Breast epithelium (tissue), 4 donors: ENCODE data around the gene WDR43. TPM values are rescaled to one million over a fixed set of nuclear protein-coding genes. Genes with fewer than 3 reads are reported as not detected.
A peak's percentile ranks its signal among the peaks of the same experiment; 100 is the strongest.

Experiments
- DNase-seq, 2 donors: peaks; one replicate each; pipeline ENCODE4 v3.0.0-alpha.2; 2019; ENCODE audit warnings: low spot score in 2 of 2
- H3K27ac ChIP-seq, 2 donors: fragments of 200-600 bp; sonication (generic) in 1 of 2; one replicate each; pipeline ENCODE4 v1.5.1; 2016 to 2019; ENCODE audit warnings: mild to moderate bottlenecking in 1 of 2
- H3K27me3 ChIP-seq, 2 donors: fragments of 200-600 bp; sonication (generic) in 1 of 2; one replicate each; pipeline versions ENCODE4 v1.5.1 to v1.6.0; 2017 to 2019; ENCODE audit warnings: control low read depth in 1 of 2, mild to moderate bottlenecking in 1 of 2
- H3K36me3 ChIP-seq: fragments of 200-600 bp; one replicate; pipeline ENCODE4 v1.5.1; 2019
- H3K4me1 ChIP-seq, 2 donors: fragments of 200-600 bp; sonication (generic); one replicate each; pipeline ENCODE4 v1.5.1; 2016 to 2019; ENCODE audit warnings: control low read depth in 1 of 2
- H3K4me3 ChIP-seq, 3 donors: fragments of 200-600 bp; sonication (generic); 1 replicate in 2 of 3; 2 replicates in 1 of 3; pipeline ENCODE4 v1.5.1; 2016 to 2019; ENCODE audit warnings: mild to moderate bottlenecking in 3 of 3, moderate library complexity in 2 of 3
- H3K9me3 ChIP-seq, 2 donors: fragments of 200-600 bp; sonication (generic) in 1 of 2; one replicate each; pipeline ENCODE4 v1.5.1; 2016 to 2019; ENCODE audit warnings: control low read depth in 1 of 2
- CTCF ChIP-seq, 3 donors: fragments of 450-650 bp; IDR thresholded peaks; one replicate each; pipeline ENCODE4 v1.5.1; 2016 to 2017; ENCODE audit warnings: antibody characterized with exemption in 3 of 3, mild to moderate bottlenecking in 3 of 3, moderate library complexity in 3 of 3
- POLR2A ChIP-seq: fragments of 450-650 bp; IDR thresholded peaks from one replicate; pipeline ENCODE4 v1.6.1; 2016; ENCODE audit warnings: antibody characterized with exemption, mild to moderate bottlenecking, moderate library complexity
- POLR2AphosphoS5 ChIP-seq, 3 donors: sonication (generic); formaldehyde crosslinking; IDR thresholded peaks; one replicate each; pipeline ENCODE4 v1.6.1; 2017; ENCODE audit warnings: antibody characterized with exemption in 3 of 3
- intact Hi-C: fragments of 100-400 bp; cut with DNase I; formaldehyde crosslinking; loops from one replicate; pipeline ENCODE4 v1.15.1; 2023; ENCODE audit warnings: low total_unique reads
- total RNA-seq, 3 donors: library from RNA; depleted of rRNA; stranded (reverse); fragments of >200 nt; gene quantifications; one replicate each; pipeline ENCODE4 v1.1.0, GENCODE V29; 2016

WDR43 gene
- total RNA-seq, 3 donors from 2014 or later = 55.1 to 67.8 (median 64.5) TPM

GRCh38 chr2:28981620-28982376, 87.3 kb downstream of the WDR43 start:
- H3K36me3 ChIP-seq = no peaks in the 10 kb centered on the region
- peak overlapping the region in 1 of 2 donors; percentile 23 for H3K27ac ChIP-seq
- H3K27me3 ChIP-seq = no peaks in the 10 kb centered on the region
- no peak for TF ChIP-seq POLR2A
- no peak for TF ChIP-seq POLR2AphosphoS5 (IDR thresholded peaks at IDR 0.05)
- TF ChIP-seq CTCF (IDR thresholded peaks at IDR 0.05) = no peak
- no peak for DNase-seq
- H3K4me3 ChIP-seq = no peak overlapping the region
- H3K9me3 ChIP-seq = no peaks in the 10 kb centered on the region
- peaks cover 0 to 9% of the 10 kb centered on the region in 2 donors for H3K4me1 ChIP-seq
- intact Hi-C loops = no loop called here

- Histone ChIP-seq H3K4me1 (peaks cover 0 to 9% of the 10 kb centered on the region in 2 donors), H3K36me3 (no peaks in the 10 kb centered on the region), H3K27me3 (no peaks in the 10 kb centered on the region), H3K4me3 (no peak overlapping the region), H3K9me3 (no peaks in the 10 kb centered on the region), H3K27ac (no peak overlapping the region)
- no peak for TF ChIP-seq POLR2A
- no peak for DNase-seq
- intact Hi-C loops = no loop called here
Measured at GRCh38 chr2:28982381-28982950, 88.0 kb downstream of the WDR43 start.

GRCh38 chr2:28986429-28986828, 92.0 kb downstream of the WDR43 start:
- no peak for DNase-seq
- Histone ChIP-seq H3K27me3 (no peaks in the 10 kb centered on the region), H3K4me3 (no peak overlapping the region), H3K36me3 (no peaks in the 10 kb centered on the region), H3K27ac (no peak overlapping the region), H3K4me1 (peaks cover 0 to under 1% of the 10 kb centered on the region in 2 donors), H3K9me3 (no peaks in the 10 kb centered on the region)
- intact Hi-C loops = no loop called here
- no peak for TF ChIP-seq CTCF (IDR thresholded peaks at IDR 0.05)
- TF ChIP-seq POLR2A = no peak
- no peak for TF ChIP-seq POLR2AphosphoS5 (IDR thresholded peaks at IDR 0.05)

- Histone ChIP-seq H3K36me3 (no peaks in the 10 kb centered on the region), H3K9me3 (no peaks in the 10 kb centered on the region), H3K27ac (no peak overlapping the region), H3K4me3 (no peak overlapping the region), H3K27me3 (no peaks in the 10 kb centered on the region), H3K4me1 (no peaks in the 10 kb centered on the region)
- no peak for DNase-seq
- TF ChIP-seq CTCF (IDR thresholded peaks at IDR 0.05) (no peak), POLR2A (no peak), POLR2AphosphoS5 (IDR thresholded peaks at IDR 0.05) (no peak)
- intact Hi-C loops = no loop called here
Measured at GRCh38 chr2:28989973-28990372, 95.5 kb downstream of the WDR43 start.

- Histone ChIP-seq H3K36me3 (no peaks in the 10 kb centered on the region), H3K4me3 (no peak overlapping the region), H3K9me3 (no peaks in the 10 kb centered on the region), H3K27ac (no peak overlapping the region), H3K27me3 (no peaks in the 10 kb centered on the region), H3K4me1 (no peaks in the 10 kb centered on the region)
- no peak for DNase-seq
- no peak for TF ChIP-seq CTCF (IDR thresholded peaks at IDR 0.05)
- no peak for TF ChIP-seq POLR2A
- no peak for TF ChIP-seq POLR2AphosphoS5 (IDR thresholded peaks at IDR 0.05)
- intact Hi-C loops = no loop called here
Measured at GRCh38 chr2:28990445-28990844, 96.0 kb downstream of the WDR43 start.
